ENCODE data around the gene UGDH. TPM values are rescaled to one million over a fixed set of nuclear protein-coding genes. Genes with fewer than 3 reads are reported as not detected.

UGDH gene
- polyA plus RNA-seq (2013, experiment 1 of 4): 80.3 TPM
- polyA plus RNA-seq (2013, experiment 2 of 4): 88.7 TPM
- 50.8 TPM for polyA plus RNA-seq (2013, experiment 3 of 4)
- 58.2 TPM for polyA plus RNA-seq (2013, experiment 4 of 4)

- Histone ChIP-seq H3K9me3 (ENCODE audit: control insufficient read depth, low read length) (peaks cover 3% of the 10 kb centered on the region), H3K27me3 (ENCODE audit: control insufficient read depth, insufficient read depth, low read length, poor library complexity, severe bottlenecking) (no peaks in the 10 kb centered on the region), H3K27ac (ENCODE audit: insufficient read depth, low read depth, low read length, poor library complexity, severe bottlenecking) (peak within 1 kb of the TSS; percentile 86), H3K4me1 (ENCODE audit: control insufficient read depth, insufficient read depth, low read length) (no peaks in the 10 kb centered on the region), H3K36me3 (ENCODE audit: control insufficient read depth, insufficient read depth, low read length) (peaks cover 25% of the 10 kb centered on the region), H3K4me3 (ENCODE audit: insufficient read depth, low read depth, low read length) (peak within 1 kb of the TSS; percentile 94)
- WGBS, 2 experiments: 0% methylated on average over 73 of the region's 73 CpGs
Measured at GRCh38 chr4:39527296-39528060, at the start of gene UGDH. UGDH (minus strand) TSS chr4:39527439; CDS start chr4:39521512, 5,927 bp downstream.

- 97 to 98% methylated on average over 5 of the region's 5 CpGs for WGBS, 2 experiments
- H3K36me3 ChIP-seq (ENCODE audit: control insufficient read depth, insufficient read depth, low read length): no peaks in the 10 kb centered on the region
- H3K9me3 ChIP-seq (ENCODE audit: control insufficient read depth, low read length): no peaks in the 10 kb centered on the region
- no peaks in the 10 kb centered on the region for H3K4me1 ChIP-seq (ENCODE audit: control insufficient read depth, insufficient read depth, low read length)
- no peak overlapping the region for H3K27ac ChIP-seq (ENCODE audit: insufficient read depth, low read depth, low read length, poor library complexity, severe bottlenecking)
- H3K27me3 ChIP-seq (ENCODE audit: control insufficient read depth, insufficient read depth, low read length, poor library complexity, severe bottlenecking): no peaks in the 10 kb centered on the region
- no peak overlapping the region for H3K4me3 ChIP-seq (ENCODE audit: insufficient read depth, low read depth, low read length)
Measured at GRCh38 chr4:39574946-39575345, 47.7 kb upstream of the UGDH start.

GRCh38 chr4:39571504-39571903 lies 44.3 kb upstream of the UGDH start:
- H3K4me3 ChIP-seq (ENCODE audit: insufficient read depth, low read depth, low read length): no peak overlapping the region
- 93 to 96% methylated on average over 4 to 6 of the region's 6 CpGs for WGBS, 2 experiments
- no peak overlapping the region for H3K27ac ChIP-seq (ENCODE audit: insufficient read depth, low read depth, low read length, poor library complexity, severe bottlenecking)
- no peaks in the 10 kb centered on the region for H3K4me1 ChIP-seq (ENCODE audit: control insufficient read depth, insufficient read depth, low read length)
- H3K27me3 ChIP-seq (ENCODE audit: control insufficient read depth, insufficient read depth, low read length, poor library complexity, severe bottlenecking): no peaks in the 10 kb centered on the region
- H3K36me3 ChIP-seq (ENCODE audit: control insufficient read depth, insufficient read depth, low read length): no peaks in the 10 kb centered on the region
- no peaks in the 10 kb centered on the region for H3K9me3 ChIP-seq (ENCODE audit: control insufficient read depth, low read length)

- Histone ChIP-seq H3K4me3 (ENCODE audit: insufficient read depth, low read depth, low read length) (no peak overlapping the region), H3K4me1 (ENCODE audit: control insufficient read depth, insufficient read depth, low read length) (no peaks in the 10 kb centered on the region), H3K27ac (ENCODE audit: insufficient read depth, low read depth, low read length, poor library complexity, severe bottlenecking) (no peak overlapping the region), H3K27me3 (ENCODE audit: control insufficient read depth, insufficient read depth, low read length, poor library complexity, severe bottlenecking) (no peaks in the 10 kb centered on the region), H3K36me3 (ENCODE audit: control insufficient read depth, insufficient read depth, low read length) (no peaks in the 10 kb centered on the region), H3K9me3 (ENCODE audit: control insufficient read depth, low read length) (no peaks in the 10 kb centered on the region)
- WGBS, 2 experiments: 88 to 95% methylated on average over 4 of the region's 4 CpGs
Measured at GRCh38 chr4:39571054-39571453, 43.8 kb upstream of the UGDH start.

GRCh38 chr4:39569209-39569608 lies 42.0 kb upstream of the UGDH start:
- Histone ChIP-seq H3K27ac (ENCODE audit: insufficient read depth, low read depth, low read length, poor library complexity, severe bottlenecking) (no peak overlapping the region), H3K4me3 (ENCODE audit: insufficient read depth, low read depth, low read length) (no peak overlapping the region), H3K27me3 (ENCODE audit: control insufficient read depth, insufficient read depth, low read length, poor library complexity, severe bottlenecking) (no peaks in the 10 kb centered on the region), H3K9me3 (ENCODE audit: control insufficient read depth, low read length) (no peaks in the 10 kb centered on the region), H3K36me3 (ENCODE audit: control insufficient read depth, insufficient read depth, low read length) (peaks cover 4% of the 10 kb centered on the region), H3K4me1 (ENCODE audit: control insufficient read depth, insufficient read depth, low read length) (no peaks in the 10 kb centered on the region)
- 80 to 97% methylated on average over 4 of the region's 4 CpGs for WGBS, 2 experiments

GRCh38 chr4:39568805-39569204 lies 41.6 kb upstream of the UGDH start:
- no peaks in the 10 kb centered on the region for H3K27me3 ChIP-seq (ENCODE audit: control insufficient read depth, insufficient read depth, low read length, poor library complexity, severe bottlenecking)
- no peak overlapping the region for H3K27ac ChIP-seq (ENCODE audit: insufficient read depth, low read depth, low read length, poor library complexity, severe bottlenecking)
- H3K4me1 ChIP-seq (ENCODE audit: control insufficient read depth, insufficient read depth, low read length): no peaks in the 10 kb centered on the region
- no peaks in the 10 kb centered on the region for H3K9me3 ChIP-seq (ENCODE audit: control insufficient read depth, low read length)
- H3K36me3 ChIP-seq (ENCODE audit: control insufficient read depth, insufficient read depth, low read length): peaks cover 4% of the 10 kb centered on the region
- 87 to 93% methylated on average over 3 of the region's 3 CpGs for WGBS, 2 experiments
- no peak overlapping the region for H3K4me3 ChIP-seq (ENCODE audit: insufficient read depth, low read depth, low read length)

- Histone ChIP-seq H3K27ac (ENCODE audit: insufficient read depth, low read depth, low read length, poor library complexity, severe bottlenecking) (no peak overlapping the region), H3K4me3 (ENCODE audit: insufficient read depth, low read depth, low read length) (no peak overlapping the region), H3K9me3 (ENCODE audit: control insufficient read depth, low read length) (no peaks in the 10 kb centered on the region), H3K36me3 (ENCODE audit: control insufficient read depth, insufficient read depth, low read length) (peaks cover 4% of the 10 kb centered on the region), H3K4me1 (ENCODE audit: control insufficient read depth, insufficient read depth, low read length) (no peaks in the 10 kb centered on the region), H3K27me3 (ENCODE audit: control insufficient read depth, insufficient read depth, low read length, poor library complexity, severe bottlenecking) (no peaks in the 10 kb centered on the region)
- 95 to 98% methylated on average over 6 of the region's 6 CpGs for WGBS, 2 experiments
Measured at GRCh38 chr4:39565878-39566600, 38.8 kb upstream of the UGDH start.

GRCh38 chr4:39563346-39563847 lies 36.2 kb upstream of the UGDH start:
- H3K27me3 ChIP-seq (ENCODE audit: control insufficient read depth, insufficient read depth, low read length, poor library complexity, severe bottlenecking): no peaks in the 10 kb centered on the region
- H3K9me3 ChIP-seq (ENCODE audit: control insufficient read depth, low read length): no peaks in the 10 kb centered on the region
- no peak overlapping the region for H3K4me3 ChIP-seq (ENCODE audit: insufficient read depth, low read depth, low read length)
- peaks cover 4% of the 10 kb centered on the region for H3K36me3 ChIP-seq (ENCODE audit: control insufficient read depth, insufficient read depth, low read length)
- H3K4me1 ChIP-seq (ENCODE audit: control insufficient read depth, insufficient read depth, low read length): no peaks in the 10 kb centered on the region
- H3K27ac ChIP-seq (ENCODE audit: insufficient read depth, low read depth, low read length, poor library complexity, severe bottlenecking): no peak overlapping the region
- 92 to 94% methylated on average over 6 of the region's 6 CpGs for WGBS, 2 experiments

GRCh38 chr4:39562792-39563191 lies 35.6 kb upstream of the UGDH start:
- no peak overlapping the region for H3K4me3 ChIP-seq (ENCODE audit: insufficient read depth, low read depth, low read length)
- WGBS, 2 experiments: 95 to 96% methylated on average over 5 of the region's 5 CpGs
- peaks cover 4% of the 10 kb centered on the region for H3K36me3 ChIP-seq (ENCODE audit: control insufficient read depth, insufficient read depth, low read length)
- H3K4me1 ChIP-seq (ENCODE audit: control insufficient read depth, insufficient read depth, low read length): no peaks in the 10 kb centered on the region
- H3K27ac ChIP-seq (ENCODE audit: insufficient read depth, low read depth, low read length, poor library complexity, severe bottlenecking): no peak overlapping the region
- H3K27me3 ChIP-seq (ENCODE audit: control insufficient read depth, insufficient read depth, low read length, poor library complexity, severe bottlenecking): no peaks in the 10 kb centered on the region
- H3K9me3 ChIP-seq (ENCODE audit: control insufficient read depth, low read length): no peaks in the 10 kb centered on the region

- 90 to 97% methylated on average over 8 to 9 of the region's 9 CpGs for WGBS, 2 experiments
- H3K9me3 ChIP-seq (ENCODE audit: control insufficient read depth, low read length): no peaks in the 10 kb centered on the region
- H3K4me3 ChIP-seq (ENCODE audit: insufficient read depth, low read depth, low read length): no peak overlapping the region
- H3K27ac ChIP-seq (ENCODE audit: insufficient read depth, low read depth, low read length, poor library complexity, severe bottlenecking): no peak overlapping the region
- no peaks in the 10 kb centered on the region for H3K36me3 ChIP-seq (ENCODE audit: control insufficient read depth, insufficient read depth, low read length)
- H3K27me3 ChIP-seq (ENCODE audit: control insufficient read depth, insufficient read depth, low read length, poor library complexity, severe bottlenecking): no peaks in the 10 kb centered on the region
- no peaks in the 10 kb centered on the region for H3K4me1 ChIP-seq (ENCODE audit: control insufficient read depth, insufficient read depth, low read length)
Measured at GRCh38 chr4:39559626-39560025, 32.4 kb upstream of the UGDH start.

All from ectodermal cell (in vitro differentiated cells).